K562 (cell line): ENCODE results near the gene EPHA2. TPM values are rescaled to one million over a fixed set of nuclear protein-coding genes. Genes with fewer than 3 reads are reported as not detected.
A peak's percentile ranks its signal among the peaks of the same experiment; 100 is the strongest.

Experiments
- ARNT ChIP-seq, 2 experiments: fragments of 450-650 bp; IDR thresholded peaks; 2 replicates each; pipeline ENCODE4 v1.6.1; 2016; ENCODE audit warnings: mild to moderate bottlenecking in 1 of 2
- BRF1 ChIP-seq: IDR thresholded peaks from 3 replicates; pipeline ENCODE4 v1.6.1; 2011; ENCODE audit warnings: borderline replicate concordance, mild to moderate bottlenecking; ENCODE audit not compliant: insufficient read length; ENCODE audit errors: extremely low read depth
- ETV1 ChIP-seq: fragments of 450-650 bp; conservative IDR thresholded peaks from 2 replicates; pipeline ENCODE4 v1.6.1; 2016; ENCODE audit warnings: missing genetic modification characterization, control low read depth, low read depth, missing compliant biosample characterization
- JUNB ChIP-seq: fragments of 450-650 bp; formaldehyde crosslinking; conservative IDR thresholded peaks from 2 replicates; pipeline ENCODE4 v1.4.0; 2020; ENCODE audit warnings: mild to moderate bottlenecking
- NCOA2 ChIP-seq, 2 experiments: fragments of 450-650 bp; IDR thresholded peaks; 2 replicates each; pipeline ENCODE4 v1.6.1; 2018; ENCODE audit warnings: mild to moderate bottlenecking in 2 of 2, moderate library complexity in 1 of 2; ENCODE audit not compliant: partially characterized antibody in 2 of 2
- RBM22 ChIP-seq: fragments of 200-400 bp; formaldehyde crosslinking; IDR thresholded peaks from 2 replicates; pipeline ENCODE4 v1.6.1; 2018; ENCODE audit warnings: low read length, low read depth; ENCODE audit not compliant: poor library complexity, severe bottlenecking
- SNIP1 ChIP-seq: fragments of 450-650 bp; IDR thresholded peaks from 2 replicates; pipeline ENCODE4 v1.7.1; 2017; ENCODE audit warnings: low read depth, mild to moderate bottlenecking
- SOX6 ChIP-seq: fragments of 450-650 bp; IDR thresholded peaks from 2 replicates; pipeline ENCODE4 v1.6.1; 2014; ENCODE audit warnings: mild to moderate bottlenecking
- SPI1 ChIP-seq: IDR thresholded peaks from 2 replicates; pipeline ENCODE4 v1.6.1; 2011; ENCODE audit warnings: low read depth, low read length, control low read depth, borderline replicate concordance
- TSC22D4 ChIP-seq: fragments of 450-650 bp; IDR thresholded peaks from 2 replicates; pipeline ENCODE4 v1.6.1; 2016; ENCODE audit warnings: missing genetic modification characterization, missing biosample characterization, control low read depth
- ZEB2 ChIP-seq: fragments of 450-650 bp; IDR thresholded peaks from 2 replicates; pipeline ENCODE4 v1.6.1; 2016
- ZFP36 ChIP-seq: fragments of 150-350 bp; IDR thresholded peaks from 2 replicates; pipeline ENCODE4 v1.6.1; 2018; ENCODE audit warnings: low read length, low read depth; ENCODE audit not compliant: partially characterized antibody
- polyA plus RNA-seq, 8 experiments: library from polyadenylated mRNA; depleted of rRNA in 4 of 8; stranded (reverse) in 5 of 8; unstranded in 3 of 8; fragments of >200 nt; fragmentation: Nextera tagmentation in 2 of 8; fragmentation: Illumina TruSeq in 1 of 8; extraction: Ambion mirVana in 2 of 8; extraction: Trizol in 1 of 8; gene quantifications; 2 replicates each; pipeline versions ENCODE4 v1.2.1 to v1.2.3, GENCODE V29; 2011 to 2014; ENCODE audit warnings: inconsistent platforms in 1 of 8, missing spikeins in 1 of 8
- total RNA-seq, 7 experiments: library from RNA; depleted of rRNA in 6 of 7; stranded (reverse); fragments of >200 nt in 6 of 7; fragmentation: Illumina TruSeq in 2 of 7; extraction: Trizol in 2 of 7; gene quantifications; 2 replicates each; pipeline versions ENCODE4 v1.2.1 to v1.2.3, GENCODE V29; 2011 to 2021; ENCODE audit warnings: low replicate concordance in 1 of 7
- TF ChIP-seq, protein P1 (sequence below), 2 experiments: IDR thresholded peaks; 2 replicates each; pipeline ENCODE4 v1.6.1; 2011; ENCODE audit warnings: borderline replicate concordance in 1 of 2, control low read depth in 1 of 2, low read depth in 1 of 2, low read length in 1 of 2, mild to moderate bottlenecking in 1 of 2, mixed read lengths in 1 of 2, moderate library complexity in 1 of 2; ENCODE audit not compliant: insufficient read depth in 1 of 2, insufficient read length in 1 of 2, poor library complexity in 1 of 2, severe bottlenecking in 1 of 2; ENCODE audit errors: extremely low read depth in 1 of 2
- TF ChIP-seq, protein P2 (sequence below): sonication (generic); formaldehyde crosslinking; IDR thresholded peaks from 2 replicates; pipeline ENCODE4 v1.8.0; 2022; ENCODE audit warnings: mild to moderate bottlenecking, missing genetic modification reagents, borderline replicate concordance
- TF ChIP-seq, protein P3 (sequence below): fragments of 450-650 bp; conservative IDR thresholded peaks from 2 replicates; pipeline ENCODE4 v1.6.1; 2016; ENCODE audit warnings: missing genetic modification characterization, low read depth, mild to moderate bottlenecking, control low read depth, missing compliant biosample characterization
- TF ChIP-seq, protein P4 (sequence below): fragments of 450-650 bp; IDR thresholded peaks from 2 replicates; pipeline ENCODE4 v1.7.1; 2018; ENCODE audit warnings: mild to moderate bottlenecking, low read depth; ENCODE audit not compliant: partially characterized antibody
- TF ChIP-seq, protein P5 (sequence below): fragments of 450-650 bp; formaldehyde crosslinking; IDR thresholded peaks from 2 replicates; pipeline ENCODE4 v1.4.0; 2022; ENCODE audit warnings: missing genetic modification characterization

The EPHA2 gene
- total and polyA plus RNA-seq, 9 of the 15 experiments (the other 6 are each of a cell fraction or from before 2014, with no cell fraction given): 0.04 to 0.40 (median 0.07) TPM; not detected in 4

DNA sequence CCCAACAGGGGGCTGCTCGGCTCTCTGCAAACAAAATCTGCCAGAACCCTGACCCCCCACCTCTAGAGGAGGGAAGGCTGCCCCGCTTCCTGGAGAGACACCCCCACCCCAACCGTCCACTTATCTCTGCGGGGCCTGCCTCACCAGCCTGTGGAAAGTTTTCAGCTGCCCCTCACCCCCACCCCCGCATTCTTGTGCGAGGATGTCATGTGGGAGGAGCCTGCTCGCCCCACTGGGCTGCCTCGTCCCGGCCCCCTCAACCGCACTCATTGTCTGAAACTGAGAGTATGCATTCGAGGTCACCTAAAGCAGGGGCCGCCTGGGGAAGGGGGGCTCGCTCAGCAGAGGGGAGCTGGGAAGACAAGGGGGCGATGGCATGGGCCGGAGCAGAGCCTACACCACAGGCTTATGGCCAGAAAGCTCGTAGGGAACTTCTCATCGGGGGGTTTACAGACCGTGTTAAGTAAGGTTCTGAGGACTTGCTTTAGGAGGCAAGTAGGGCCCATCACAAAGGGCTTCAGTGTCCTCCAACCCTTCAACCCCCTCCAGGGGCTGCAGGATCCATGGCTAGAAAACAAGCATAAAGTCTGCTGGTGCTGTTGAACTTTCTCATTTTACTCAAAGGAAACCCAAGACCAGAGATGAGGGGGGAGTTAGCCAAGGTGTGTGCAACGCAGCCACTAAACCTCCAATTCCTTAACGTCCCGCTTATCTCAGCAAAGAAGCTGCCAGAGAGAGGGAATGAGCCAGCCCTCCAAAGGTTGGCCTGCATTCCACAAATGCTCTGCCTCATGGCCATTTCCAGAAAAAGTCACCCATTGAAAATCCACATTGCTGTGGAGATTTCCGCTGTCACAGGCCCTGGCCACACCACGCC is 9.4 kb downstream of the EPHA2 start (continued):
- TF ChIP-seq, protein P1, sequence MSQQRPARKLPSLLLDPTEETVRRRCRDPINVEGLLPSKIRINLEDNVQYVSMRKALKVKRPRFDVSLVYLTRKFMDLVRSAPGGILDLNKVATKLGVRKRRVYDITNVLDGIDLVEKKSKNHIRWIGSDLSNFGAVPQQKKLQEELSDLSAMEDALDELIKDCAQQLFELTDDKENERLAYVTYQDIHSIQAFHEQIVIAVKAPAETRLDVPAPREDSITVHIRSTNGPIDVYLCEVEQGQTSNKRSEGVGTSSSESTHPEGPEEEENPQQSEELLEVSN (IDR thresholded peaks at IDR 0.05; ENCODE audit: borderline replicate concordance in 1 of 2, extremely low read depth in 1 of 2, insufficient read depth in 1 of 2, insufficient read length in 1 of 2, low read depth in 1 of 2, low read length in 1 of 2, poor library complexity in 1 of 2, severe bottlenecking in 1 of 2): peak in 1 of 2 experiments; percentile 44
- no peak; the same call in 1 of the 2 replicates for TF ChIP-seq ZEB2
- no peak for TF ChIP-seq SNIP1
- peak; percentile 2 for TF ChIP-seq ZFP36
- no peak for TF ChIP-seq TSC22D4 (tag)
- TF ChIP-seq, protein P2, sequence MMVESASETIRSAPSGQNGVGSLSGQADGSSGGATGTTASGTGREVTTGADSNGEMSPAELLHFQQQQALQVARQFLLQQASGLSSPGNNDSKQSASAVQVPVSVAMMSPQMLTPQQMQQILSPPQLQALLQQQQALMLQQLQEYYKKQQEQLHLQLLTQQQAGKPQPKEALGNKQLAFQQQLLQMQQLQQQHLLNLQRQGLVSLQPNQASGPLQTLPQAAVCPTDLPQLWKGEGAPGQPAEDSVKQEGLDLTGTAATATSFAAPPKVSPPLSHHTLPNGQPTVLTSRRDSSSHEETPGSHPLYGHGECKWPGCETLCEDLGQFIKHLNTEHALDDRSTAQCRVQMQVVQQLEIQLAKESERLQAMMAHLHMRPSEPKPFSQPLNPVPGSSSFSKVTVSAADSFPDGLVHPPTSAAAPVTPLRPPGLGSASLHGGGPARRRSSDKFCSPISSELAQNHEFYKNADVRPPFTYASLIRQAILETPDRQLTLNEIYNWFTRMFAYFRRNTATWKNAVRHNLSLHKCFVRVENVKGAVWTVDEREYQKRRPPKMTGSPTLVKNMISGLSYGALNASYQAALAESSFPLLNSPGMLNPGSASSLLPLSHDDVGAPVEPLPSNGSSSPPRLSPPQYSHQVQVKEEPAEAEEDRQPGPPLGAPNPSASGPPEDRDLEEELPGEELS (CRISPR knock-in tag): no peak
- peak; percentile 76 for TF ChIP-seq SOX6
- 0 out of 2 replicates have a peak, but pooled peaks have one; percentile 4 for TF ChIP-seq ETV1 (tag)
- TF ChIP-seq, protein P3, sequence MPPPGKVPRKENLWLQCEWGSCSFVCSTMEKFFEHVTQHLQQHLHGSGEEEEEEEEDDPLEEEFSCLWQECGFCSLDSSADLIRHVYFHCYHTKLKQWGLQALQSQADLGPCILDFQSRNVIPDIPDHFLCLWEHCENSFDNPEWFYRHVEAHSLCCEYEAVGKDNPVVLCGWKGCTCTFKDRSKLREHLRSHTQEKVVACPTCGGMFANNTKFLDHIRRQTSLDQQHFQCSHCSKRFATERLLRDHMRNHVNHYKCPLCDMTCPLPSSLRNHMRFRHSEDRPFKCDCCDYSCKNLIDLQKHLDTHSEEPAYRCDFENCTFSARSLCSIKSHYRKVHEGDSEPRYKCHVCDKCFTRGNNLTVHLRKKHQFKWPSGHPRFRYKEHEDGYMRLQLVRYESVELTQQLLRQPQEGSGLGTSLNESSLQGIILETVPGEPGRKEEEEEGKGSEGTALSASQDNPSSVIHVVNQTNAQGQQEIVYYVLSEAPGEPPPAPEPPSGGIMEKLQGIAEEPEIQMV (tag): no peak
- TF ChIP-seq BRF1: no peak
- peak in 1 of 2 experiments; percentile 33; a peak in 1 of 4 replicates for TF ChIP-seq ARNT (IDR thresholded peaks at IDR 0.05)
- TF ChIP-seq NCOA2 (IDR thresholded peaks at IDR 0.05; ENCODE audit: partially characterized antibody in 2 of 2): no peak
- TF ChIP-seq RBM22: no peak
- TF ChIP-seq, protein P4, sequence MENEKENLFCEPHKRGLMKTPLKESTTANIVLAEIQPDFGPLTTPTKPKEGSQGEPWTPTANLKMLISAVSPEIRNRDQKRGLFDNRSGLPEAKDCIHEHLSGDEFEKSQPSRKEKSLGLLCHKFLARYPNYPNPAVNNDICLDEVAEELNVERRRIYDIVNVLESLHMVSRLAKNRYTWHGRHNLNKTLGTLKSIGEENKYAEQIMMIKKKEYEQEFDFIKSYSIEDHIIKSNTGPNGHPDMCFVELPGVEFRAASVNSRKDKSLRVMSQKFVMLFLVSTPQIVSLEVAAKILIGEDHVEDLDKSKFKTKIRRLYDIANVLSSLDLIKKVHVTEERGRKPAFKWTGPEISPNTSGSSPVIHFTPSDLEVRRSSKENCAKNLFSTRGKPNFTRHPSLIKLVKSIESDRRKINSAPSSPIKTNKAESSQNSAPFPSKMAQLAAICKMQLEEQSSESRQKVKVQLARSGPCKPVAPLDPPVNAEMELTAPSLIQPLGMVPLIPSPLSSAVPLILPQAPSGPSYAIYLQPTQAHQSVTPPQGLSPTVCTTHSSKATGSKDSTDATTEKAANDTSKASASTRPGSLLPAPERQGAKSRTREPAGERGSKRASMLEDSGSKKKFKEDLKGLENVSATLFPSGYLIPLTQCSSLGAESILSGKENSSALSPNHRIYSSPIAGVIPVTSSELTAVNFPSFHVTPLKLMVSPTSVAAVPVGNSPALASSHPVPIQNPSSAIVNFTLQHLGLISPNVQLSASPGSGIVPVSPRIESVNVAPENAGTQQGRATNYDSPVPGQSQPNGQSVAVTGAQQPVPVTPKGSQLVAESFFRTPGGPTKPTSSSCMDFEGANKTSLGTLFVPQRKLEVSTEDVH: no peak
- TF ChIP-seq SPI1: no peak
- TF ChIP-seq, protein P5, sequence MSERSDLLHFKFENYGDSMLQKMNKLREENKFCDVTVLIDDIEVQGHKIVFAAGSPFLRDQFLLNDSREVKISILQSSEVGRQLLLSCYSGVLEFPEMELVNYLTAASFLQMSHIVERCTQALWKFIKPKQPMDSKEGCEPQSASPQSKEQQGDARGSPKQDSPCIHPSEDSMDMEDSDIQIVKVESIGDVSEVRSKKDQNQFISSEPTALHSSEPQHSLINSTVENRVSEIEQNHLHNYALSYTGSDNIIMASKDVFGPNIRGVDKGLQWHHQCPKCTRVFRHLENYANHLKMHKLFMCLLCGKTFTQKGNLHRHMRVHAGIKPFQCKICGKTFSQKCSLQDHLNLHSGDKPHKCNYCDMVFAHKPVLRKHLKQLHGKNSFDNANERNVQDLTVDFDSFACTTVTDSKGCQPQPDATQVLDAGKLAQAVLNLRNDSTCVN (CRISPR knock-in tag): no peak
- TF ChIP-seq JUNB: no peak
